Astrocyte (in vitro differentiated cells and primary cell): ENCODE measurements around the gene ZNF385C. TPM values are rescaled to one million over a fixed set of nuclear protein-coding genes. Genes with fewer than 3 reads are reported as not detected.

Experiments used
- DNase-seq: peaks from one replicate; pipeline ENCODE4 v3.0.0-alpha.2; 2010; ENCODE audit warnings: low read depth
- FAIRE-seq: peaks from 2 replicates; lab custom pipeline; 2011; peaks lifted over from hg19 to GRCh38; lab: Jason Lieb, UNC
- H2AFZ ChIP-seq: 2 replicates; pipeline ENCODE4 v1.6.0; 2012; ENCODE audit warnings: low read depth, low read length, inconsistent platforms
- H3K27ac ChIP-seq: 2 replicates; pipeline ENCODE4 v1.5.1; 2011; ENCODE audit warnings: low read depth, low read length, inconsistent platforms
- H3K27me3 ChIP-seq: 2 replicates; pipeline ENCODE4 v1.6.0; 2011; ENCODE audit warnings: low read length, inconsistent platforms; ENCODE audit not compliant: insufficient read depth
- H3K36me3 ChIP-seq: 2 replicates; pipeline ENCODE4 v1.5.1; 2011; ENCODE audit warnings: low read length, inconsistent platforms; ENCODE audit not compliant: insufficient read depth
- H3K4me1 ChIP-seq: 2 replicates; pipeline ENCODE4 v1.5.1; 2011; ENCODE audit warnings: low read length, inconsistent platforms; ENCODE audit not compliant: insufficient read depth
- H3K4me2 ChIP-seq: 2 replicates; pipeline ENCODE4 v1.6.0; 2012; ENCODE audit warnings: low read length, inconsistent platforms
- H3K4me3 ChIP-seq: 2 replicates; pipeline ENCODE4 v1.5.1; 2011; ENCODE audit warnings: low read depth, mild to moderate bottlenecking, low read length, inconsistent platforms; ENCODE audit not compliant: insufficient read depth
- H3K79me2 ChIP-seq: 2 replicates; pipeline ENCODE4 v1.6.0; 2012; ENCODE audit warnings: mild to moderate bottlenecking, low read length, inconsistent platforms; ENCODE audit not compliant: insufficient read depth
- H3K9ac ChIP-seq: 2 replicates; pipeline ENCODE4 v1.6.0; 2012; ENCODE audit warnings: mild to moderate bottlenecking, low read length, inconsistent platforms
- H3K9me3 ChIP-seq: 2 replicates; pipeline ENCODE4 v1.5.1; 2012; ENCODE audit warnings: low read depth, mild to moderate bottlenecking, low read length, inconsistent platforms; ENCODE audit not compliant: insufficient read depth
- H4K20me1 ChIP-seq: 2 replicates; pipeline ENCODE4 v1.6.0; 2012; ENCODE audit warnings: low read length, inconsistent platforms; ENCODE audit not compliant: insufficient read depth
- H3K27ac Mint-ChIP-seq: one replicate; pipeline ENCODE4 v1.8.0; 2021; ENCODE audit warnings: mild to moderate bottlenecking, mixed read lengths; ENCODE audit not compliant: unreplicated experiment
- H3K27me3 Mint-ChIP-seq: one replicate; pipeline ENCODE4 v1.8.0; 2021; ENCODE audit warnings: low read depth, mixed read lengths; ENCODE audit not compliant: unreplicated experiment
- H3K36me3 Mint-ChIP-seq: one replicate; pipeline ENCODE4 v1.8.0; 2021; ENCODE audit warnings: low read depth, mixed read lengths; ENCODE audit not compliant: unreplicated experiment
- H3K4me1 Mint-ChIP-seq: one replicate; pipeline ENCODE4 v1.8.0; 2021; ENCODE audit warnings: low read depth, mixed read lengths; ENCODE audit not compliant: unreplicated experiment
- H3K4me3 Mint-ChIP-seq: one replicate; pipeline ENCODE4 v1.8.0; 2021; ENCODE audit warnings: mild to moderate bottlenecking, moderate library complexity, mixed read lengths; ENCODE audit not compliant: unreplicated experiment
- H3K9me3 Mint-ChIP-seq: one replicate; pipeline ENCODE4 v1.8.0; 2021; ENCODE audit warnings: mild to moderate bottlenecking, mixed read lengths; ENCODE audit not compliant: unreplicated experiment
- CTCF ChIP-seq: IDR thresholded peaks from 2 replicates; pipeline ENCODE4 v1.5.1; 2011; ENCODE audit warnings: low read depth, mild to moderate bottlenecking, inconsistent platforms, low read length, moderate library complexity; ENCODE audit not compliant: insufficient read depth
- EZH2 ChIP-seq: IDR thresholded peaks from 2 replicates; pipeline ENCODE4 v1.6.1; 2012; ENCODE audit warnings: mild to moderate bottlenecking, low read length, inconsistent platforms; ENCODE audit not compliant: insufficient read depth
- total RNA-seq: library from RNA; stranded (reverse); gene quantifications from 2 replicates; pipeline ENCODE4 v1.2.1, GENCODE V29; 2021

ZNF385C gene
- total RNA-seq, 1 donor from 2014 or later: 0.39 TPM

- H3K27me3 Mint-ChIP-seq: peaks cover 5% of the 10 kb centered on the region
- peaks cover 6% of the 10 kb centered on the region for H3K36me3 Mint-ChIP-seq
- Histone ChIP-seq H3K4me2 (no peak overlapping the region), H2AFZ (no peak overlapping the region), H3K4me3 (no peak overlapping the region), H3K9me3 (no peaks in the 10 kb centered on the region), H3K27me3 (no peaks in the 10 kb centered on the region), H3K4me1 (no peaks in the 10 kb centered on the region), H3K36me3 (no peaks in the 10 kb centered on the region), H3K27ac (no peak overlapping the region), H3K79me2 (no peaks in the 10 kb centered on the region), H3K9ac (no peak overlapping the region), H4K20me1 (no peaks in the 10 kb centered on the region)
- no peak overlapping the region for H3K27ac Mint-ChIP-seq
- TF ChIP-seq EZH2: no peak
- no peak for TF ChIP-seq CTCF
- peaks cover 2% of the 10 kb centered on the region for H3K9me3 Mint-ChIP-seq
- DNase-seq (no peak), FAIRE-seq (no peak)
- peaks cover 3% of the 10 kb centered on the region for H3K4me1 Mint-ChIP-seq
- no peak overlapping the region for H3K4me3 Mint-ChIP-seq
These were observed 15.8 kb upstream of the ZNF385C start for GRCh38 chr17:42114118-42114517.

- Mint-ChIP-seq H3K27ac (peak overlapping the region; percentile 66), H3K36me3 (peaks cover 6% of the 10 kb centered on the region), H3K9me3 (peaks cover 2% of the 10 kb centered on the region), H3K4me3 (no peak overlapping the region), H3K27me3 (peaks cover 5% of the 10 kb centered on the region), H3K4me1 (peaks cover 3% of the 10 kb centered on the region)
- Histone ChIP-seq H4K20me1 (no peaks in the 10 kb centered on the region), H3K9ac (no peak overlapping the region), H3K4me2 (no peak overlapping the region), H3K79me2 (no peaks in the 10 kb centered on the region), H3K27me3 (no peaks in the 10 kb centered on the region), H2AFZ (no peak overlapping the region), H3K4me1 (no peaks in the 10 kb centered on the region), H3K36me3 (no peaks in the 10 kb centered on the region), H3K27ac (no peak overlapping the region), H3K4me3 (no peak overlapping the region), H3K9me3 (no peaks in the 10 kb centered on the region)
- DNase-seq: no peak
- FAIRE-seq: no peak
- no peak for TF ChIP-seq EZH2
These were observed 15.2 kb upstream of the ZNF385C start for GRCh38 chr17:42113293-42114069.

- FAIRE-seq: peak; percentile 88
- peaks cover 5% of the 10 kb centered on the region for H3K27me3 Mint-ChIP-seq
- peaks cover 2% of the 10 kb centered on the region for H3K9me3 Mint-ChIP-seq
- Histone ChIP-seq H4K20me1 (no peaks in the 10 kb centered on the region), H3K4me2 (peak within 1 kb of the TSS; percentile 64), H3K36me3 (no peaks in the 10 kb centered on the region), H3K4me3 (no peak within 1 kb of the TSS), H3K9ac (peak within 1 kb of the TSS; percentile 56), H3K79me2 (no peaks in the 10 kb centered on the region), H3K4me1 (no peaks in the 10 kb centered on the region), H2AFZ (peak within 1 kb of the TSS; percentile 49), H3K27ac (no peak within 1 kb of the TSS), H3K9me3 (no peaks in the 10 kb centered on the region), H3K27me3 (no peaks in the 10 kb centered on the region)
- peak; percentile 49 for DNase-seq
- TF ChIP-seq EZH2: no peak
- TF ChIP-seq CTCF: no peak
- peaks cover 3% of the 10 kb centered on the region for H3K4me1 Mint-ChIP-seq
- peak within 1 kb of the TSS; percentile 40 for H3K4me3 Mint-ChIP-seq
- peak within 1 kb of the TSS; percentile 80 for H3K27ac Mint-ChIP-seq
- peaks cover 6% of the 10 kb centered on the region for H3K36me3 Mint-ChIP-seq
These were observed 14.4 kb upstream of the ZNF385C start, which contains the start of gene DHX58 for GRCh38 chr17:42112552-42113176. DHX58 (minus strand) TSS chr17:42112714; CDS start chr17:42111892, 822 bp downstream.
